Astrocyte of the spinal cord (primary cell): ENCODE results near the gene SMIM22.

Experiments
- DNase-seq: peaks from one replicate; pipeline ENCODE4 v3.0.0; 2011; ENCODE audit warnings: low read depth, low spot score
- H3K4me3 ChIP-seq: 2 replicates; pipeline ENCODE4 v1.5.1; 2011; ENCODE audit warnings: low read depth, mild to moderate bottlenecking, low read length, moderate library complexity
- in situ Hi-C: cut with HindIII; loops from 2 replicates; pipeline ENCODE4 v1.10.0; 2017; ENCODE audit warnings: low sequenced_read_pairs
- TF ChIP-seq, protein P1 (sequence below): IDR thresholded peaks from 2 replicates; pipeline ENCODE4 v1.5.1; 2012; ENCODE audit warnings: low read depth, mild to moderate bottlenecking, low read length, inconsistent platforms

Gene SMIM22

DNA sequence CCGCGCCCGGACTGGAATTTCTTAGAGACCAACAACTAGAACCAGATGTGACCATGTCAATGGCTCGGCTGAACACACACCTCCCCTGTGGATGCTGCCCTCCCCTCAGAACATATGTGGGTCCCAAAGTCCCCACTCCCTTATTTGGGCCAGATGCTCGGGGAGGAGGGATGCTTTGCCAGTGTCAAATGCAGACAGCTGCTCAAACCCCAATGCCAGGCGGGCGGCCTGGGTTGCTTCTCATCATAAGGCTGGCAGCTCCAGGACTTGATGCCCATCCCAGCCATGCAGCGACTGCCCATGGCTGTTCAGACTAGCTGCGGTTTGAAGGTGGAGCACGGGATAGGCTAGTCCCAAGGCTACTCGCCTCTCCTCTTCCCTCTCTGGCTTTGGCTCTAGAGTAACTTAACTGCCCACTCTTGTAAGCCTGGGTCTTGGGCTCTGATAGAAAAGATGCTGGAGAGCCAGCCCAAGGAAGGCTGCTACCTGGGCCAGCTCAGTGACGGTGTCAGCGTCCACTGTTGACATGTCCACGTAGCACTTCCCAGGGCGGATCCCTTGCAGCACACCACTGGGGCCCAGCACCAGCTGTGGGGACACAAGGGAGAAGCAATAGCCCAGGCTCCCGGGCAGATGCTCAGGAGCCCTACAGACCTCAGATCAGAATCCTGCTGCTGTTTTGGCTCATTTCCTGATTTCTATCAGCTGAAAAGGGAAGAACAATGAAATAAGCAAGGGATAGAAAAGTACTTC lies 18.3 kb downstream of the SMIM22 start:
- H3K4me3 ChIP-seq = no peak overlapping the region
- in situ Hi-C loops = no loop called here
- DNase-seq = no peak
- TF ChIP-seq, protein P1, sequence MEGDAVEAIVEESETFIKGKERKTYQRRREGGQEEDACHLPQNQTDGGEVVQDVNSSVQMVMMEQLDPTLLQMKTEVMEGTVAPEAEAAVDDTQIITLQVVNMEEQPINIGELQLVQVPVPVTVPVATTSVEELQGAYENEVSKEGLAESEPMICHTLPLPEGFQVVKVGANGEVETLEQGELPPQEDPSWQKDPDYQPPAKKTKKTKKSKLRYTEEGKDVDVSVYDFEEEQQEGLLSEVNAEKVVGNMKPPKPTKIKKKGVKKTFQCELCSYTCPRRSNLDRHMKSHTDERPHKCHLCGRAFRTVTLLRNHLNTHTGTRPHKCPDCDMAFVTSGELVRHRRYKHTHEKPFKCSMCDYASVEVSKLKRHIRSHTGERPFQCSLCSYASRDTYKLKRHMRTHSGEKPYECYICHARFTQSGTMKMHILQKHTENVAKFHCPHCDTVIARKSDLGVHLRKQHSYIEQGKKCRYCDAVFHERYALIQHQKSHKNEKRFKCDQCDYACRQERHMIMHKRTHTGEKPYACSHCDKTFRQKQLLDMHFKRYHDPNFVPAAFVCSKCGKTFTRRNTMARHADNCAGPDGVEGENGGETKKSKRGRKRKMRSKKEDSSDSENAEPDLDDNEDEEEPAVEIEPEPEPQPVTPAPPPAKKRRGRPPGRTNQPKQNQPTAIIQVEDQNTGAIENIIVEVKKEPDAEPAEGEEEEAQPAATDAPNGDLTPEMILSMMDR = no peak

DNA sequence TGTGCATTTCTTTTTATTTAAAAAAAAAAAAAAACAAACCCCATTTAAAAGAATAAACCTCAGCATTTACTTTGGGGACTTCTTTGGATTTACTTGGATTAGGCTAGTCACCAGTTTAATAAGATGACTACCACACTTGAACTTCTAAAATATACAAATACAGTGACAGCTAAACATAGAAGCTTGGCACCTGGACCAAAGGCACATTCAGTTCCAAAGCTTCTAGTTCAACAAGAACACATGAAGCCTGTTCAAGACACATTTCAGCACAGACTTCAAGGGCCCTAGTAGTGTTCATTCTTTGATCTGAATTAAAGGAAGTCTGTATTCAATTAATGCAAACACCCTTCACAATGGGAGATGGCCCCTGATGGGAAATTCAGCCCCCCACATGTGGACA lies 18.9 kb downstream of the SMIM22 start:
- H3K4me3 ChIP-seq = no peak overlapping the region
- in situ Hi-C loops = no loop called here
- no peak for DNase-seq
- TF ChIP-seq, protein P1 = no peak

DNA sequence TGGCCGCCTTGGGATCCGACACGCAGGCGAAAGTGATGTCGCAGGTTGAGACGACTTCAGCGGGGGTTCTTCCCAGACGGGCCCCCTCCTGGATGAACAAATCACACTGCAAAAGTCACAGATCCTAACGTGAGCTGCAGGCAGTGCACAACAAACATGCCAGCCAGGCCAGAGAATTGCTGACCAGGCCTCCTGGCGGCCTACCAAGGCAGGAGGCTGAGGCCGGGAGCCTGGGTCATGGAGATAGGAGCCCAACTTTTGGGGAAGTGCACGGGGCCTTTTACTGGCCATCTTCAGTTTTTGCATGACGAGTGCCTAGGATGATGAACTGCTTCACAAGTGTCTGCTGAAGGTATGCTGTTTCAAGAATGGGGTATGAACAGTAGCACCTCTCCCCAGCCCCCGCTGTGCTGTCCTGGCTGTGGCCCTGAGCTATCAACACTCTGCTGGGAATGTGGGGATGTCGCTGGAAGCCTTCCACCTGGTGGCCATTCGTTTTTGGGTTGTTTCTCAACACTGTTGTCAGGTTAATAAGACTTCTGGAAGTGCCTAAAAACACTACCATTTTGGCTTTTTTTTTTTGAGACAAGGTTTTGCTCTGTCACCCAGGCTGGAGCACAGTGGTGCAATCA lies 19.5 kb downstream of the SMIM22 start:
- no peak for DNase-seq
- in situ Hi-C loops = no loop called here
- TF ChIP-seq, protein P1 = no peak
- no peak overlapping the region for H3K4me3 ChIP-seq

DNA sequence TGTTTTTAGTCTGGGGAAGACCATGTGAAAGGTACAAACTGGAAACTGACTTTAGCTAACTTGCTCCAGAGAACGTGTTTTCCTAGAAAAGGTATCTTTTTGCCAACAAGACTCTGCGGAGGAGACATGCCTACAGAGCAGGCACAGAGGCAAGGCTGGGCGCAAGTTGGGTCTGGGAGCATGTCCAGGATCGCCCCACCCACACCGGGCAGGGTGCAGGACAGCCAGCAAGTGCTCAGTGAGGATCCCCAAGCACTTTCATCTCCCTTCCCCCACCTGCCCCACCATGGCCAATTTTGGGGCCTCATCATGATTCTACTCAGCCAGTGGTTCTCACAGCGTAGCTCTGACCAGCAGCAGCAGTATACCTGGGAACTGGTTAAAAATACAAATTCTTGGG lies 25.5 kb downstream of the SMIM22 start:
- no peak for DNase-seq
- TF ChIP-seq, protein P1 = no peak
- in situ Hi-C loops = no loop called here
- no peak overlapping the region for H3K4me3 ChIP-seq

DNA sequence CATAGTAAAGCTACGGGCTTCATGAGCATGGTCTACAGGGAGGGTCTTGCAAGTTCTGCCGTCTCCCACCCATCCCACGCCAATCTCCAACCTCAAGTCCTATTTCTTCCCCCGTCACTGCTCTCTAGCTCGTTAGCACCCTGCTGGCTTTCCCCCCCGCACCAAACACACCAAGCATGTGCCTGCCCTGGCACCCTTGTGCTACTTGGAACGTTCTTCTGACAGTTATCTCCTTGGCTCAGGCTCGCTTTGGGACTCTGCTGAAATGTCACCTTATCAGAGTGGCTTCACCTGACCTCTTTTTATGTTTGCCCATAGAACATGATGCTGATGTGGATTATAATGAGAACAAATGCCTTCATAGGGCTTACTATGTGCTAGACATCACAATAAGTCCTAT lies 30.0 kb downstream of the SMIM22 start:
- TF ChIP-seq, protein P1 = no peak
- in situ Hi-C loops = no loop called here
- DNase-seq = no peak
- no peak overlapping the region for H3K4me3 ChIP-seq

DNA sequence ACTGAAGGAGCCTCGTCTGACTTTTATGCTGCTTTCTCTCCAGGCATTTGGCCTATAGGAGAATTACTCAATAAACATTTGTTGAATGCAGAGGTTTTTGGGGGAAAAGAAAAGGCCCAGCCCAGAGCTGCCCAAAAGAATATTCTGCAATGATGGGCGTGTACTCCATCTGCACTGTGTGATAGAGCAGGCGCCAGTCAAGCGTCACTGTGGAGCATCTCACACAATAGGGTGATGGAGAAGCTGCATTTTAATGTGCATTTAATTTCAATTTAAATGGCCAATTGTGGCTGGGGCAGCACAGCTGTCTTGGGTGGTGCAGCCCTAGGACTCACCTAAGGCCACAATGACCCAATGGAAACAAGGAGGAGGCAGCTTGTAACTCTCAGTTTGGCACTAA lies 31.4 kb downstream of the SMIM22 start:
- in situ Hi-C loops = no loop called here
- no peak for DNase-seq
- no peak overlapping the region for H3K4me3 ChIP-seq
- TF ChIP-seq, protein P1 = no peak
